ENCODE data around the gene OR2G6. TPM values are rescaled to one million over a fixed set of nuclear protein-coding genes. Genes with fewer than 3 reads are reported as not detected.
"Not testable (repeated sequence)": the region's sequence is repeated elsewhere in the genome, so short reads cannot be mapped to it uniquely, and the experiment has no call there.

The OR2G6 gene
- total RNA-seq: not detected
- not detected for polyA plus RNA-seq
- long read RNA-seq, donor 1: 0 reads
- long read RNA-seq, donor 2: 0 reads
- long read RNA-seq, donor 3: 0 reads

- H3K36me3 ChIP-seq; DNase-seq; ATAC-seq; H3K4me3 ChIP-seq; intact Hi-C loops (cut with DNase I); H3K9me3 ChIP-seq; H3K27me3 ChIP-seq; H3K27ac ChIP-seq; H3K4me1 ChIP-seq: not testable (repeated sequence)
- WGBS, 4 donors: no CpG with 5 or more reads among the region's 2 CpGs
These were observed at the start of gene OR2G6 for GRCh38 chr1:248507773-248508172. Gene OR2G6, plus strand, starts transcription at chr1:248508073. Its CDS starts 13,574 bp downstream, at chr1:248521647.

GRCh38 chr1:248459117-248459516 is 48.8 kb upstream of the OR2G6 start:
- DNase-seq; ATAC-seq; H3K36me3 ChIP-seq; intact Hi-C loops (cut with DNase I); H3K9me3 ChIP-seq; H3K27ac ChIP-seq; H3K27me3 ChIP-seq; H3K4me3 ChIP-seq; H3K4me1 ChIP-seq: not testable (repeated sequence)
- WGBS, 4 donors: 55 to 62% (median 58%) methylated on average over 7 of the region's 7 CpGs

DNA sequence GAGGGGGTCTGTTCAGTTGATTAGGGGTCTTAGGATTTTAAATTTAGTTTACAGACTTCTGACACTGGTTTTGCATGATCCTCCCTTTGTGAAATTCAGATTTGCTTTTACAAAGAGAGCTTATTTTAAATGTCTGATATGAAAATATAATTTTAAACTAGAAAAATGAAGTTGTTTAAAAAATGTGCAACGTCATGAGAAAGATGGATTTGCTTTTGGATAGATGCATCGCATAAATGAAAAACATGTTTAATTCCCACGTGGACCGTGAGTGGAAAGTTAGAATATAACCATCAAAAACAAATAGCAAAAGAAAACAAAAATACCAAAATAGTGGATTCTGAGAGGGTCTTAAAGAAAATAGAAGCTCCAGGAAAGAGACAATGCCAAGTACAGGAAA is 36.7 kb upstream of the OR2G6 start:
- no peaks in the 10 kb centered on the region for H3K9me3 ChIP-seq
- H3K36me3 ChIP-seq: no peaks in the 10 kb centered on the region
- no peak overlapping the region for H3K4me3 ChIP-seq
- H3K27ac ChIP-seq: no peak overlapping the region
- intact Hi-C loops (cut with DNase I): no loop called here
- H3K4me1 ChIP-seq: no peaks in the 10 kb centered on the region
- TF ChIP-seq, protein P1, sequence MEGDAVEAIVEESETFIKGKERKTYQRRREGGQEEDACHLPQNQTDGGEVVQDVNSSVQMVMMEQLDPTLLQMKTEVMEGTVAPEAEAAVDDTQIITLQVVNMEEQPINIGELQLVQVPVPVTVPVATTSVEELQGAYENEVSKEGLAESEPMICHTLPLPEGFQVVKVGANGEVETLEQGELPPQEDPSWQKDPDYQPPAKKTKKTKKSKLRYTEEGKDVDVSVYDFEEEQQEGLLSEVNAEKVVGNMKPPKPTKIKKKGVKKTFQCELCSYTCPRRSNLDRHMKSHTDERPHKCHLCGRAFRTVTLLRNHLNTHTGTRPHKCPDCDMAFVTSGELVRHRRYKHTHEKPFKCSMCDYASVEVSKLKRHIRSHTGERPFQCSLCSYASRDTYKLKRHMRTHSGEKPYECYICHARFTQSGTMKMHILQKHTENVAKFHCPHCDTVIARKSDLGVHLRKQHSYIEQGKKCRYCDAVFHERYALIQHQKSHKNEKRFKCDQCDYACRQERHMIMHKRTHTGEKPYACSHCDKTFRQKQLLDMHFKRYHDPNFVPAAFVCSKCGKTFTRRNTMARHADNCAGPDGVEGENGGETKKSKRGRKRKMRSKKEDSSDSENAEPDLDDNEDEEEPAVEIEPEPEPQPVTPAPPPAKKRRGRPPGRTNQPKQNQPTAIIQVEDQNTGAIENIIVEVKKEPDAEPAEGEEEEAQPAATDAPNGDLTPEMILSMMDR (IDR thresholded peaks at IDR 0.05): no peak
- no peak for TF ChIP-seq POLR2A (IDR thresholded peaks at IDR 0.05)
- DNase-seq (no peak), ATAC-seq (no peak)
- WGBS, 4 donors: 75 to 86% (median 81%) methylated on average over 4 of the region's 4 CpGs
- H3K27me3 ChIP-seq: no peaks in the 10 kb centered on the region

- H3K4me1 ChIP-seq; H3K9me3 ChIP-seq; H3K36me3 ChIP-seq; H3K27ac ChIP-seq; DNase-seq; H3K27me3 ChIP-seq; intact Hi-C loops (cut with DNase I); ATAC-seq; H3K4me3 ChIP-seq: not testable (repeated sequence)
- 50 to 60% (median 53%) methylated on average over 2 of the region's 2 CpGs for WGBS, 4 donors
These were observed 35.8 kb upstream of the OR2G6 start for GRCh38 chr1:248472111-248472510.

DNA sequence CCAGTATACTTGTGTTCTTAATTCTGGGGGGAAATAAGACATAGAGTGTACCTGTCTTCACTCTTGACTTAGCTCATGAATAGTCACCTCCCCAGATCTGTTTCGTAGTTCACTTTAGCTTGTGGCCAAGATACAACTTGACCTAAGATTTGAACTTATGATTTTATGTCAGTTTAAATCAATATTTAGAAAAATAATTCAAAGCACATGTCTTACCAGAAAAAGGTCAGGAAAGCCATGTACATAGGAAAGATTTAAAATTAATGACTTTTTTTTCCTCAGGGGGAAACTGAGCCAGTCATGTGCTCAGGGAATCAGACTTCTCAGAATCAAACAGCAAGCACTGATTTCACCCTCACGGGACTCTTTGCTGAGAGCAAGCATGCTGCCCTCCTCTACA is 34.8 kb upstream of the OR2G6 start, which contains the start of gene OR2T3:
Gene OR2T3 (plus strand): TSS at position 301 of the 400 bp plus-strand sequence. CDS start 0 bp downstream, at position 301.
- H3K9me3 ChIP-seq; H3K4me1 ChIP-seq; H3K27me3 ChIP-seq; H3K4me3 ChIP-seq; intact Hi-C loops (cut with DNase I); DNase-seq; H3K36me3 ChIP-seq; ATAC-seq; H3K27ac ChIP-seq: not testable (repeated sequence)
- WGBS, 4 donors: 67 to 82% (median 73%) methylated on average over 1 to 2 of the region's 2 CpGs

- ATAC-seq; H3K36me3 ChIP-seq; H3K27ac ChIP-seq; H3K4me1 ChIP-seq; intact Hi-C loops (cut with DNase I); H3K9me3 ChIP-seq; DNase-seq; H3K4me3 ChIP-seq; H3K27me3 ChIP-seq: not testable (repeated sequence)
- WGBS, 4 donors: no CpG with 5 or more reads among the region's 1 CpG
These were observed 32.2 kb upstream of the OR2G6 start for GRCh38 chr1:248475660-248476059.

DNA sequence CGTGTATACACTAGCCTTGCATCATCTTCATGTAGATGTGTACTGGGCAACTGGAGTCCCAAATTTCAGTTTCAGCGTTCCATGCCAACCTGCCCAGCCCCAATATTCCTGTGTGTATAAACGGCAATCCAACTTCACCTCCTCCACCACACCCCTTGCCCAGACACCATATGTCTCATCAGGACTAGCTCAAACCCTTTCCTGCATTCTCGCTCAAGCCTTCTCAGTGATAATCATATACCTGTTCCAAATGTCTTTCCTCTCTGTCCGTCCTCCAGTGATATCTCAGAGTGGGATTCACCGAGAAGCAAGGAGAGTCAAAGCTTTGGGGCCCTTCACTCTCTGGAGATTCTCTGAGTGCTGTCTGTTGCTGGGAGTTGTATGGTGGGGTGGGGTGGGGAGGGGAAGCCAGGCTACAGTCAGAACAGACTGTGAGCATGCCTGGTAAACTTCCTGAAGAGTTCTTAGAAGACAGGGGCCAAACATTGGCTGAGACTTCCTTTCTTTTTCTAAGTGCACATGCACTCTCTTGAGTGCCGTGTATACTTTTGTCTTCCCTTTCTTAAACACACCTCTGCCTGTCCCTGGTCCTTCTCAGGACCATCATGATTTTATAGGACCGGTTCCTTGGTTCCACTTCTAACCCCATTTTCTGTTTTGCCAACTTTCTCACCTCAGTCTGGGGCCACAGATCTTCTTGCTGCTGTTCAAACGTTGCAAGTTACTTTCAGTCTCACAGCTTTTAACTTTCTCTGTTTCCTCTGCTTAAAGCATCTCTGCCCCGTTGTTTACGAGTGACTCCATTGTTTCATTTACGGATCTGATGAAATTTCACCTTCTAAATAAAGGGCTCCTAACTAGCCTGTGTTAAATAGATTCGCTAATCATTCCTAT is 25.9 kb upstream of the OR2G6 start:
- ATAC-seq; H3K27ac ChIP-seq; H3K4me1 ChIP-seq; H3K36me3 ChIP-seq; H3K27me3 ChIP-seq; DNase-seq; H3K9me3 ChIP-seq; H3K4me3 ChIP-seq; intact Hi-C loops (cut with DNase I): not testable (repeated sequence)
- WGBS, 4 donors: 62 to 67% (median 64%) methylated on average over 13 of the region's 13 CpGs

GRCh38 chr1:248488289-248488688 is 19.6 kb upstream of the OR2G6 start, which contains the start of gene OR2T5:
Gene OR2T5, plus strand, starts transcription at chr1:248488589. Its CDS starts 0 bp downstream, at chr1:248488589.
- H3K9me3 ChIP-seq; H3K36me3 ChIP-seq; DNase-seq; H3K4me3 ChIP-seq; H3K4me1 ChIP-seq; H3K27me3 ChIP-seq; ATAC-seq; intact Hi-C loops (cut with DNase I); H3K27ac ChIP-seq: not testable (repeated sequence)
- 66 to 80% (median 77%) methylated on average over 4 to 5 of the region's 6 CpGs; no CpG with 5 or more reads in 1 of the 4 donors for WGBS, 4 donors

DNA sequence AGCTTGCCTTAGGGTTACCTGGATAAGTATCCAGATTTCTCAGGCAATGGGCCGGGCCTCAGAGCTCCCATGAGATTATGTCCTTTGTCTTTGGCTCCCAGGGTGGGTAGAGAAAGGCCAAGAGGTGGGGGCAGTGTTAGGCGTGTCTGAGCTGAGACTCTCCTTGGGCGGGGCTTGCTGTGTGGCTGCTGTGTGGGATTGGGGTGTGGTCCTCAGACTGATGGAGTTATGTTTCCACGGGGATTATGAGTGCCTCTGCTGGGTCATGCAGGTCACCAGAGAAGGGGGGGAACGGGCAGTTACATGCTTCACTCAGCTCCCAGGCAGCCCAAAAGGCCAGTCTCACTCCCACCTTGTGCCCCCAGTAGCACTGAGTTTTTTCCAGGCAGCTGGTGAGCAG is 11.2 kb upstream of the OR2G6 start:
- H3K9me3 ChIP-seq; H3K27me3 ChIP-seq; H3K36me3 ChIP-seq; H3K27ac ChIP-seq; H3K4me1 ChIP-seq; intact Hi-C loops (cut with DNase I); ATAC-seq; H3K4me3 ChIP-seq; DNase-seq: not testable (repeated sequence)
- no CpG with 5 or more reads among the region's 5 CpGs for WGBS, 4 donors
